Heart left ventricle (tissue), 13 donors: Measurements from ENCODE around the gene CRYGB.
"Not testable (repeated sequence)": the region's sequence is repeated elsewhere in the genome, so short reads cannot be mapped to it uniquely, and the experiment has no call there.

Experiments used
- CTCF ChIP-seq, 12 donors: fragments of 200-600 bp; sonication (generic) in 4 of 12; IDR thresholded peaks; one replicate each; pipeline versions ENCODE4 v1.5.0 to v1.8.0; 2018 to 2022; ENCODE audit warnings: antibody characterized with exemption in 12 of 12, mild to moderate bottlenecking in 5 of 12
- POLR2A ChIP-seq, 2 donors: fragments of 450-650 bp; IDR thresholded peaks; one replicate each; pipeline ENCODE4 v1.6.1; 2017; ENCODE audit warnings: antibody characterized with exemption in 2 of 2, mild to moderate bottlenecking in 2 of 2, moderate library complexity in 2 of 2
- donor health status: ischemic (EF 13 %, LVEDD 7.1; RV severe dilation, severe dysfunction).
- donor health status: DM: no; HTN: yes; CAD: no.
- donor health status: DM: no; HTN: no; CAD: no.
- donor health status: ischemic (EF 25% LVEDD 6.9; RV normal size, moderate dysfunction).
- donor health status: ischemic (EF 25% LVEDD 5.7; RV mildly dilated, moderate dysfunction).
- donor health status: ischemic (EF 35%, LVEDD 5.7; RV mildly dilated, moderate dysfunction).
- donor health status: nonischemic (EF 11% LVEDD 7.7; RV severe dilation, severe dysfunction).
- donor health status: DM: yes; HTN: yes; CAD: no.
- donor health status: PGD.
- donor health status: ischemic (EF 29% LVEDD 5.4; RV normal size, mild dysfunction).
- donor health status: nonischemic (EF 23%, LVEDD 6.1; RV moderate dilation, normal function).

GRCh38 chr2:208112273-208112745 lies 33.6 kb downstream of the CRYGB start:
- not testable (repeated sequence) for TF ChIP-seq CTCF, POLR2A (IDR thresholded peaks at IDR 0.05)
